ENCODE results near the gene SIRT6. TPM values are rescaled to one million over a fixed set of nuclear protein-coding genes. Genes with fewer than 3 reads are reported as not detected.
"Not testable (repeated sequence)": the region's sequence is repeated elsewhere in the genome, so short reads cannot be mapped to it uniquely, and the experiment has no call there.

Gene SIRT6
- total RNA-seq, 1 donor: 16.3 TPM

- DNase-seq (ENCODE audit: insufficient read length, low spot score, missing footprints): peak; percentile 77
- Histone ChIP-seq H3K4me1 (ENCODE audit: insufficient read depth, low read length) (peaks cover 11% of the 10 kb centered on the region), H4K20me1 (ENCODE audit: insufficient read depth, low read length) (no peaks in the 10 kb centered on the region), H3K9me3 (ENCODE audit: low read depth, low read length) (no peaks in the 10 kb centered on the region), H3K79me2 (ENCODE audit: insufficient read depth, low read length) (no peaks in the 10 kb centered on the region), H2AFZ (ENCODE audit: low read length) (no peak overlapping the region), H3K36me3 (ENCODE audit: insufficient read depth, low read length) (no peaks in the 10 kb centered on the region), H3K27ac (ENCODE audit: low read depth, low read length) (no peak overlapping the region), H3K4me3 (ENCODE audit: insufficient read depth, low read length) (no peak overlapping the region), H3K27me3 (ENCODE audit: insufficient read depth, low read length) (no peaks in the 10 kb centered on the region), H3K4me2 (ENCODE audit: insufficient read depth, low read length) (no peak overlapping the region)
- TF ChIP-seq CTCF (IDR thresholded peaks at IDR 0.05; ENCODE audit: extremely low read depth, low read depth, low read length): no peak
These were observed 48.0 kb downstream of the SIRT6 start for GRCh38 chr19:4134351-4134750.

DNA sequence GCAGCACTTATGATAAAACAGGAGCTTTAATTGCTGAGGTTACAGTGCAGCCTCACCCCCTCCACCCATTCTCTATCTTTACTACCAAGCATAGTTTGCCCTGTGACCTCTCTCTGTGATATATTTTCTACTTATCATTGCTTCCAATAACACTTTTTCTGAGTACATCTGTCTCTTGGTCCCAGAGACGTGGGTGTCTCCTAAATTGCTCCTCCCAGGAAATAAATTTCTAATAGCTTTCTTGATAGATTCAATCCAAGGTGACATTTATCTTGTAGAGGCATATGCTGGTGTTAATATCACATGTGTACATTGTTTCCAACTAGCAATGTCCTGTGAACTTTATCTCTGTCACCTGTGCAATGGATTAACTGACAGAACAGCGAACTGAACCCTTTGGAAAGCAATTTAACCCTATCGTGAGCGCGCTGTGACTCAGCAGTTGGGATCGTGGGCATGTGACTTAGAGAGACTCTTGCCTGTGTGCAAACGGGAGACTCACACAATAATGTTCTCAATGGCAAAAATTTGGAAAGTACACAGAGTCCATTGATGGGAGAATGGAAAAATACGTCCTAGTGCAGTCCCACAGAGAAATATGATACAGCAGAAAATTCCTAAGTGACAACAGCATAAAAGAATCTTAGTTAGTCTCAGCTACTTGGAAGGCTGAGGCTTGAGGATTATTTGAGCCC is 51.5 kb downstream of the SIRT6 start:
- Histone ChIP-seq H3K27me3 (ENCODE audit: insufficient read depth, low read length) (no peaks in the 10 kb centered on the region), H3K79me2 (ENCODE audit: insufficient read depth, low read length) (no peaks in the 10 kb centered on the region), H4K20me1 (ENCODE audit: insufficient read depth, low read length) (no peaks in the 10 kb centered on the region), H3K4me1 (ENCODE audit: insufficient read depth, low read length) (peaks cover 11% of the 10 kb centered on the region), H3K4me2 (ENCODE audit: insufficient read depth, low read length) (peak overlapping the region; percentile 56), H3K27ac (ENCODE audit: low read depth, low read length) (peak overlapping the region; percentile 27), H3K36me3 (ENCODE audit: insufficient read depth, low read length) (no peaks in the 10 kb centered on the region), H2AFZ (ENCODE audit: low read length) (peak overlapping the region; percentile 33), H3K4me3 (ENCODE audit: insufficient read depth, low read length) (no peak overlapping the region), H3K9me3 (ENCODE audit: low read depth, low read length) (no peaks in the 10 kb centered on the region)
- no peak for TF ChIP-seq CTCF (IDR thresholded peaks at IDR 0.05; ENCODE audit: extremely low read depth, low read depth, low read length)
- peak; percentile 78 for DNase-seq (ENCODE audit: insufficient read length, low spot score, missing footprints)

- not testable (repeated sequence) for DNase-seq (ENCODE audit: insufficient read length, low spot score, missing footprints); H3K27me3 ChIP-seq (ENCODE audit: insufficient read depth, low read length); H3K36me3 ChIP-seq (ENCODE audit: insufficient read depth, low read length); H4K20me1 ChIP-seq (ENCODE audit: insufficient read depth, low read length); H3K27ac ChIP-seq (ENCODE audit: low read depth, low read length); H2AFZ ChIP-seq (ENCODE audit: low read length); H3K79me2 ChIP-seq (ENCODE audit: insufficient read depth, low read length); H3K9me3 ChIP-seq (ENCODE audit: low read depth, low read length); H3K4me2 ChIP-seq (ENCODE audit: insufficient read depth, low read length); H3K4me3 ChIP-seq (ENCODE audit: insufficient read depth, low read length)
- peaks cover 15% of the 10 kb centered on the region for H3K4me1 ChIP-seq (ENCODE audit: insufficient read depth, low read length)
These were observed 53.3 kb downstream of the SIRT6 start for GRCh38 chr19:4129050-4129449.

- not testable (repeated sequence) for H3K27ac ChIP-seq (ENCODE audit: low read depth, low read length); H3K9me3 ChIP-seq (ENCODE audit: low read depth, low read length); H3K4me2 ChIP-seq (ENCODE audit: insufficient read depth, low read length); H2AFZ ChIP-seq (ENCODE audit: low read length); DNase-seq (ENCODE audit: insufficient read length, low spot score, missing footprints); H3K36me3 ChIP-seq (ENCODE audit: insufficient read depth, low read length); H3K27me3 ChIP-seq (ENCODE audit: insufficient read depth, low read length); H4K20me1 ChIP-seq (ENCODE audit: insufficient read depth, low read length); H3K4me3 ChIP-seq (ENCODE audit: insufficient read depth, low read length)
- H3K4me1 ChIP-seq (ENCODE audit: insufficient read depth, low read length): peaks cover 21% of the 10 kb centered on the region
- peaks cover 14% of the 10 kb centered on the region for H3K79me2 ChIP-seq (ENCODE audit: insufficient read depth, low read length)
These were observed 55.0 kb downstream of the SIRT6 start for GRCh38 chr19:4127322-4127721.

DNA sequence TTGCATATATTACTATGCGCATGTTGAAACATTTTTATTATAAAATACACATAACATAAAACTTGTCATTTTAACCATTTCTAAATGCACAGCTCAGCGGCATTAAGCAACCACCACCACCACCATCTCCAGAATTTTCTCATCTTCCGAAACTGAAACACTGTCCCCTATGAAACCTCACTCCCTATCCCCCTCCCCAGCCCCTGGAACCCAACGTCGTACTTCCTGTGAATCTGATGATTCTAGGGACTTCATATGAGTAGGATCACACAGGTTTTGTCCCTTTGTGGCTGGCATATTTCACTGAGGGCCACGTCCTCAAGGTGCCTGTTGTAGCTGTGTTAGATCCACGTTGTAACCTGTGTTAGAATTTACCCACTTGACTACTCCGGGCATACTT is 57.7 kb downstream of the SIRT6 start:
- H2AFZ ChIP-seq (ENCODE audit: low read length): peak overlapping the region; percentile 97
- H3K4me2 ChIP-seq (ENCODE audit: insufficient read depth, low read length): peak overlapping the region; percentile 91
- no peaks in the 10 kb centered on the region for H3K9me3 ChIP-seq (ENCODE audit: low read depth, low read length)
- DNase-seq (ENCODE audit: insufficient read length, low spot score, missing footprints): no peak
- peaks cover 8% of the 10 kb centered on the region for H3K36me3 ChIP-seq (ENCODE audit: insufficient read depth, low read length)
- no peaks in the 10 kb centered on the region for H3K27me3 ChIP-seq (ENCODE audit: insufficient read depth, low read length)
- H3K27ac ChIP-seq (ENCODE audit: low read depth, low read length): no peak overlapping the region
- peak overlapping the region; percentile 70 for H3K4me3 ChIP-seq (ENCODE audit: insufficient read depth, low read length)
- no peak for TF ChIP-seq CTCF (IDR thresholded peaks at IDR 0.05; ENCODE audit: extremely low read depth, low read depth, low read length)
- H3K79me2 ChIP-seq (ENCODE audit: insufficient read depth, low read length): peaks cover 35% of the 10 kb centered on the region
- H3K4me1 ChIP-seq (ENCODE audit: insufficient read depth, low read length): peaks cover 22% of the 10 kb centered on the region
- H4K20me1 ChIP-seq (ENCODE audit: insufficient read depth, low read length): peaks cover 26% of the 10 kb centered on the region

Measured in osteoblast (primary cell).